ENCODE data around the gene ACAP1. TPM values are rescaled to one million over a fixed set of nuclear protein-coding genes. Genes with fewer than 3 reads are reported as not detected.

The ACAP1 gene
- total RNA-seq, 8 experiments from 2014 or later, result 4.9 to 36.4 (median 11.4) TPM

DNA sequence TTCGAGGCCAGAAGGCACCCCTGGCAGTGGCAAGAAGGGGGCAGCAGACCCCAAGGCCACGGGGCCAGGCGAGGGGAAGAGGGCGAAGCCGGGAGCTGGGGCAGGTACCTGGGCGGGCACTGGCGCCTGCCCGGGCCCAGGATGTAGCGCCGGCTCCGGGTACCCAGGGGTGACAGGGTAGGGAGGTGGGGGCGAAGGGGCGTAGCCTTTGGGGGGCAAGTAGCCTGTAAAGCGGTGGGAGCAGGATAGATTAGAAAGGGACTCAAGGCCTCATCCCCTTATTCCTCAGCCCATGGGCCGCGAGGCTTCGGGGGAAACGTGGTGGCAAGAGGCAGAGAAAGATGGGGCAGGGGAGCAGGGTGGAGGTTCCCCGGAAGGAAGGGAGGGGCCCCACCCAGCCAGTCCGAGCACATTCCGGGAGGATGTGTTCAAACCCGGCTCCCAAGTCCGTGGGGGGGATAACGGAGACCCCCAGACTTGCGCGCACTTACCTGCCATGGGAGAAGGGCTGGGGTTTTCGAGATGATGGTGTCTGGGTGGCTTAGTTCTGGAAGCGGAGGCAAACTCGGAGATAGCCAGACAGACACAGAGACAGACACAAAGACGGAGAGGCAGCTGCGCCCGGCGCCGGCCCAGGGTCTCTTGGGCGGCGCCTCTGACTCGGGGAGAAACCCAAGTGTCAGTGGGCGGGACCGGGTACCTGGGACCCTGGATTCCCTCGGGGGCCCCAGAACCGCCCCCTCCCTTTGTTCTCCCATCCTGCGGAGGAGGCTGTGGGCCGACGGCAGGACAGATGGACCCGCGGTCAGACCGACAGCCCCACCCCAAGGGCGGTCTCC, 57.5 kb downstream of the ACAP1 start:
- WGBS, 10 experiments, result 0 to 9% methylated on average over 2 to 21 of the region's 48 CpGs; no CpG with 5 or more reads in 8 of the 10 experiments
- Histone ChIP-seq H3K4me1 (replicated peaks in 1 of 2) (peaks cover 14 to 15% of the 10 kb centered on the region in 2 donors), H3K27ac (peak overlapping the region; percentile 29 to 75), H3K4me3 (peak overlapping the region; percentile 42 to 64 (median 55))
- in situ Hi-C loops (cut with MboI; ENCODE audit: low pct_unique_long_range_greater_than_20kb in 2 of 9, low sequenced_read_pairs in 9 of 9, unreplicated experiment in 9 of 9), result no loop called here
- ATAC-seq (replicated peaks in 6 of 8), result peak; percentile 20 to 49 (median 33)

DNA sequence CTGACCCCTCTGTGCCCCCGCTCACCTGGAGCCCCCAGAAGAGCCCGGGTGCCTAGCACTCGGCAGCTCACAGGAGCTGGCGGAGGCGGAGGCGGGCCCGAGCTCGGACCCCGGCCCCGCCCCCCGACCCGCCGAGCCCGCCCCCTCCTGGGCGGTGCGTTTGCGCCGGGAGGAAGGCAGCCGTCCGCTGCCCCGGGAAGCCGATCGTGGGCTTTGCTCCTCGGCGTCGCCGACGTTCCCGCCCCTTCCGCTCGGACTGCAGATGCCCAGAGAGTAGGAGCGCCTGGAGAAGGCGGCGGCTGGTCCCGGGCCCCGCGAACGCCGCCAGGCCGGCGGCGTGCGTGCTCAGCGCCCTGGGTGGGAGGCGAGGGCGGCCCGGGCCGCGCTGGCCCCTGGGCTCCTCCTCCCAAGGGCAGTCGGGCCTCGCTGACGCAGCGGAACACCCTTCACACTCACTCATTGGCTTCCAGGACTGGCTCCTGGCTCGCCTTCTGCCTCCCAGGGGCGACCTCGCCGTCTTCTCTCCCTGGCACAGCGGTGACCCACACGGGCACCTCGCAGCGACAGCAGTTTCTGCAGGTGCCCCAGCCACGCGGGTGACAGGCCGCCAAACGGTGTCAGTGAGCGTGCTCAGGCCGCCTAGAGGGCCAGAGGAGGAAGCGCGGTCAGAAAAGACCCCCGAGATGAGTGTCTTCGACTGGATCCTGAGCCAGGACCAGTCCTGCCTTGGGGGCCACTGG, 58.3 kb downstream of the ACAP1 start, which contains the start of gene PLSCR3:
Gene PLSCR3, minus strand, starts transcription at position 74 of the 740 bp plus-strand sequence. CDS start 415 bp downstream, outside the sequence.
- in situ Hi-C loops (cut with MboI; ENCODE audit: low pct_unique_long_range_greater_than_20kb in 2 of 9, low sequenced_read_pairs in 9 of 9, unreplicated experiment in 9 of 9), result no loop called here
- 0 to 2% methylated on average over 2 to 18 of the region's 71 CpGs; no CpG with 5 or more reads in 8 of the 10 experiments for WGBS, 10 experiments
- ATAC-seq (replicated peaks in 6 of 8), result peak; percentile 87 to 90 (median 89)
- peak within 1 kb of the TSS; percentile 42 to 64 (median 55) for H3K4me3 ChIP-seq
- peaks cover 14 to 15% of the 10 kb centered on the region in 2 donors for H3K4me1 ChIP-seq (replicated peaks in 1 of 2)
- H3K27ac ChIP-seq, result peak within 1 kb of the TSS; percentile 75 to 80

DNA sequence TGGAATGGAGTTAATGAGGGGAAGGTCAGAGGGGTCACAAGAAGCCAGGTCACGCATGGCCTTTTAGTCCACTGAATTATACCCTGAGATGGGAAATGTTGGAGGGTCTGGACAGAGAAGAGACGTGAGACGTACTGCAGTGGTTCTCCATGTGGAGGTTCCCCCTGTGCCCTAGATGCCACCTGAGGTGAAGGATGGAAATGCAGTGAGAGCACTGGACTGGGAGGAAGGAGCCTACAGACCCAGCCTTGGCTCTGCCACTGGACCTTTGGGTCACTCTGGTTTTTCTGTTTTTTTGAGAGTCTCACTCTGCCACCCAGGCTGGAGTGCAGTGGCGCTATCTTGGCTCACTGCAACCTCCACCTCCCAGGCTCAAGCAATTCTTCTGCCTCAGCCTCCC, 59.8 kb downstream of the ACAP1 start:
- Histone ChIP-seq H3K4me1 (replicated peaks in 1 of 2) (peaks cover 14 to 15% of the 10 kb centered on the region in 2 donors), H3K27ac (no peak overlapping the region), H3K4me3 (no peak overlapping the region)
- in situ Hi-C loops (cut with MboI; ENCODE audit: low pct_unique_long_range_greater_than_20kb in 2 of 9, low sequenced_read_pairs in 9 of 9, unreplicated experiment in 9 of 9), result no loop called here
- ATAC-seq (replicated peaks in 6 of 8), result no peak
- WGBS, 10 experiments, result 69 to 100% (median 83%) methylated on average over 1 to 3 of the region's 4 CpGs; no CpG with 5 or more reads in 6 of the 10 experiments

GRCh38 chr17:7398612-7399011, 62.3 kb downstream of the ACAP1 start:
- no peak overlapping the region for H3K27ac ChIP-seq
- no peak overlapping the region for H3K4me3 ChIP-seq
- H3K4me1 ChIP-seq (replicated peaks in 1 of 2), result peaks cover 15 to 17% of the 10 kb centered on the region in 2 donors
- no peak for ATAC-seq (replicated peaks in 6 of 8)
- in situ Hi-C loops (cut with MboI; ENCODE audit: low pct_unique_long_range_greater_than_20kb in 2 of 9, low sequenced_read_pairs in 9 of 9, unreplicated experiment in 9 of 9), result no loop called here
- 70 to 100% (median 100%) methylated on average over 1 to 2 of the region's 2 CpGs; no CpG with 5 or more reads in 5 of the 10 experiments for WGBS, 10 experiments

Other genes with a start within 250 kb of the ACAP1 start
- gene ASGR2, start 221.7 kb upstream of the ACAP1 start, total RNA-seq, result under 1 TPM in 3 of 8 experiments, not detected in 5; 0.11 to 0.51 (median 0.49) TPM
- gene ASGR1, start 157.2 kb upstream of the ACAP1 start, total RNA-seq, result 10 to 100 TPM in 4 of 8 experiments, 1 to 10 TPM in 4; 1.4 to 26.7 (median 10.1) TPM
- 10 to 100 TPM in 7 of 8 experiments, 1 to 10 TPM in 1; 5.6 to 91.4 (median 42.6) TPM for gene DLG4, start 116.7 kb upstream of the ACAP1 start, total RNA-seq
- gene ACADVL, start 116.6 kb upstream of the ACAP1 start, total RNA-seq, result 100 to 1,000 TPM in 7 of 8 experiments, 10 to 100 TPM in 1; 77.7 to 513 (median 215) TPM
- 10 to 100 TPM; 31.3 to 63.1 (median 40.6) TPM for gene DVL2, start 102.0 kb upstream of the ACAP1 start, total RNA-seq
- gene PHF23, start 97.1 kb upstream of the ACAP1 start, total RNA-seq, result 10 to 100 TPM; 25.2 to 63.1 (median 49.4) TPM
- 100 to 1,000 TPM; 336 to 734 (median 573) TPM for gene GABARAP, start 94.1 kb upstream of the ACAP1 start, total RNA-seq
- 10 to 100 TPM; 36.5 to 94.1 (median 56.7) TPM for gene CTDNEP1, start 84.8 kb upstream of the ACAP1 start, total RNA-seq
- gene ELP5, start 84.3 kb upstream of the ACAP1 start, total RNA-seq, result 10 to 100 TPM; 30.5 to 62.7 (median 51.5) TPM
- gene CLDN7, start 74.1 kb upstream of the ACAP1 start, total RNA-seq, result 1 to 10 TPM in 4 of 8 experiments, under 1 TPM in 4; 0.32 to 3.7 (median 0.99) TPM
- 1 to 10 TPM in 1 of 8 experiments, under 1 TPM in 7; 0.20 to 1.4 (median 0.38) TPM for gene SLC2A4, start 54.8 kb upstream of the ACAP1 start, total RNA-seq
- gene YBX2, start 41.9 kb upstream of the ACAP1 start, total RNA-seq, result 1 to 10 TPM in 3 of 8 experiments, under 1 TPM in 5; 0.09 to 2.4 (median 0.51) TPM
- gene EIF5A, start 28.9 kb upstream of the ACAP1 start, total RNA-seq, result 100 to 1,000 TPM; 104 to 785 (median 231) TPM
- 10 to 100 TPM; 35.1 to 61.1 (median 52.0) TPM for gene GPS2, start 21.2 kb upstream of the ACAP1 start, total RNA-seq
- 10 to 100 TPM; 11.4 to 44.6 (median 27.1) TPM for gene NEURL4, start 7.2 kb upstream of the ACAP1 start, total RNA-seq
- 10 to 100 TPM in 1 of 8 experiments, 1 to 10 TPM in 7; 4.0 to 14.5 (median 6.1) TPM for gene KCTD11, start 15.6 kb downstream of the ACAP1 start, total RNA-seq
- under 1 TPM in 6 of 8 experiments, not detected in 2; 0.11 to 0.57 (median 0.32) TPM for gene TMEM95, start 18.6 kb downstream of the ACAP1 start, total RNA-seq
- gene TNK1, start 44.6 kb downstream of the ACAP1 start, total RNA-seq, result 1 to 10 TPM; 1.3 to 8.6 (median 2.4) TPM
- gene PLSCR3, start 58.0 kb downstream of the ACAP1 start, total RNA-seq, result 10 to 100 TPM in 4 of 8 experiments, 1 to 10 TPM in 4; 3.8 to 24.8 (median 12.4) TPM
- gene TMEM256, start 67.6 kb downstream of the ACAP1 start, total RNA-seq, result 100 to 1,000 TPM in 7 of 8 experiments, 10 to 100 TPM in 1; 50.7 to 141 (median 111) TPM
- gene NLGN2, start 71.3 kb downstream of the ACAP1 start, total RNA-seq, result 10 to 100 TPM in 7 of 8 experiments, 1 to 10 TPM in 1; 3.7 to 27.8 (median 18.1) TPM
- gene SPEM1, start 83.8 kb downstream of the ACAP1 start, total RNA-seq, result under 1 TPM in 1 of 8 experiments, not detected in 7; 1.00 TPM
- under 1 TPM in 3 of 8 experiments, not detected in 5; 0.24 to 0.43 (median 0.40) TPM for gene SPEM2, start 89.1 kb downstream of the ACAP1 start, total RNA-seq
- gene SPEM3, start 92.3 kb downstream of the ACAP1 start, total RNA-seq, result 1 to 10 TPM in 1 of 8 experiments, under 1 TPM in 5, not detected in 2; 0.13 to 1.0 (median 0.32) TPM
- gene TMEM102, start 98.9 kb downstream of the ACAP1 start, total RNA-seq, result 1 to 10 TPM in 6 of 8 experiments, under 1 TPM in 2; 0.33 to 5.4 (median 1.7) TPM
- 10 to 100 TPM in 4 of 8 experiments, 1 to 10 TPM in 2, under 1 TPM in 2; 0.61 to 17.4 (median 7.1) TPM for gene FGF11, start 103.0 kb downstream of the ACAP1 start, total RNA-seq
- gene CHRNB1, start 108.5 kb downstream of the ACAP1 start, total RNA-seq, result 10 to 100 TPM in 1 of 8 experiments, 1 to 10 TPM in 7; 2.2 to 13.0 (median 8.0) TPM
- gene ZBTB4, start 143.1 kb downstream of the ACAP1 start, total RNA-seq, result 10 to 100 TPM in 7 of 8 experiments, 1 to 10 TPM in 1; 9.8 to 36.2 (median 13.4) TPM
- 1 to 10 TPM in 4 of 8 experiments, under 1 TPM in 4; 0.49 to 1.9 (median 0.86) TPM for gene SLC35G6, start 144.9 kb downstream of the ACAP1 start, total RNA-seq
- 100 to 1,000 TPM in 2 of 8 experiments, 10 to 100 TPM in 6; 26.0 to 137 (median 43.8) TPM for gene POLR2A, start 147.8 kb downstream of the ACAP1 start, total RNA-seq
- gene TNFSF12, start 212.5 kb downstream of the ACAP1 start, total RNA-seq, result 1 to 10 TPM in 3 of 8 experiments, under 1 TPM in 4, not detected in 1; 0.22 to 2.9 (median 0.93) TPM
- 1 to 10 TPM; 1.2 to 8.1 (median 2.0) TPM for gene TNFSF13, start 222.2 kb downstream of the ACAP1 start, total RNA-seq
- gene SENP3, start 225.4 kb downstream of the ACAP1 start, total RNA-seq, result 10 to 100 TPM; 37.9 to 75.0 (median 50.2) TPM
- gene CD68, start 243.1 kb downstream of the ACAP1 start, total RNA-seq, result 10 to 100 TPM in 1 of 8 experiments, 1 to 10 TPM in 4, under 1 TPM in 3; 0.58 to 15.7 (median 2.5) TPM
- gene MPDU1, start 247.3 kb downstream of the ACAP1 start, total RNA-seq, result 100 to 1,000 TPM in 1 of 8 experiments, 10 to 100 TPM in 7; 36.6 to 109 (median 71.4) TPM

Data from motor neuron (in vitro differentiated cells).